GM18907 (cell line): ENCODE measurements around the gene CYLD.

ENCODE experiments used
- ATAC-seq: cut with Tn5 transposase; IDR thresholded peaks from one replicate; pipeline ENCODE4 v1.9.1; 2021; ENCODE audit warnings: mild to moderate bottlenecking, moderate library complexity; ENCODE audit not compliant: unreplicated experiment

CYLD gene

DNA sequence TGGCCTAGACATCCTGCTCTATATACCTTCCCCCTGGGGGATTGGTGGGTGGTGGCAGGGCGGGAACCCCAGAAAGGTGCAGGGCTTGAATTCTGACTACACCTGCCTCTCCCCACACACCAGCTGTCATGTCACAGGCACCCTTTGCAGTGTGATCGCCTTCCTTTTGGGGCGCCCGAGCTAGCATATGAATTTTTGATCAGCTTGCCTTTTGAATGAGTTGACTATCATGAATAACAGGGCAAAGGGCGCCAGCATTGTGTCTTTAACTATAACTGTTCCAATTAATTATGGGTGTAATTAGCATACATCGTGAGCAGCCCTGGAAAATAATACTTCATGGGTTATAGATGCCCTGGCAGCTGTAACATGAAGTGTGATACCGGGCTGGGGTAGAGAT lies 72.7 kb downstream of the CYLD start:
- no peak for ATAC-seq

DNA sequence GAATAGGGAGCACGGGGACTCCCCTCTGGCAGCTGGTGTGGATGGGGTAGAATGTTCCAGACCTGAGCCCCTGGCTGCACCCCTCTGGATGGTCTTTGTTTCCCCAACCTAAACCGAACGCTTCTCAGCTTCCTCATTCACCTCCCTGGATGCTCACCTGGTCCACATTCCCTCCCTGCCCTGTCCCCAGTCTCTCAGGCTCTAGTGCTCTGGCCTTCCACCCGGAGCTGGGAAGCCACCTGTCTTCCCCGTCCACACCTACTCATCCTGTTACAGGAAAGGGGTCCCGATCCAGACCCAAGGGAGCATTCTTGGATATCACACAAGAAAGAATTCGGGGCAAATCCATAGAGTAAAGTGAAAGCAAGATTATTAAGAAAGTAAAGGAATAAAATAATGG lies 73.5 kb downstream of the CYLD start:
- ATAC-seq: no peak

GRCh38 chr16:50816901-50817555 lies 75.1 kb downstream of the CYLD start:
- ATAC-seq: no peak

DNA sequence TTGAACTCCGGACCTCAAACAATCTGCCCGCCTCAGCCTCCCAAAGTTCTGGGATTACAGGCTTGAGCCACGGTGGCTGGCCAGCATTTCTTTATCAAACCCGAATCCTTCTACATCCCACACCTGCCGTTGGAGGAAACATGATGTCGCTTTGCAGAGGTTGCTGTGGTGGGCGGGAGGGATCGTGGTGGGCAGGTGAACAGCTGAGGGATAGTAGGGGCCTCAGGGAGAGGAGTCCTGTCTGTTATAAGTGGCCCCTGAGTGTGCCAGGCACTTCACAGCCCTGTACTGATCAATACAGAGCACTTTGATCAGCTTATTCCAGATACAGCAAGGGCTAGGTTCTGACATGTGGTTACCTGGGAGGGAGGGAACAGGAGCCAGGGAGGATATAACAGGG lies 76.5 kb downstream of the CYLD start:
- ATAC-seq: no peak

DNA sequence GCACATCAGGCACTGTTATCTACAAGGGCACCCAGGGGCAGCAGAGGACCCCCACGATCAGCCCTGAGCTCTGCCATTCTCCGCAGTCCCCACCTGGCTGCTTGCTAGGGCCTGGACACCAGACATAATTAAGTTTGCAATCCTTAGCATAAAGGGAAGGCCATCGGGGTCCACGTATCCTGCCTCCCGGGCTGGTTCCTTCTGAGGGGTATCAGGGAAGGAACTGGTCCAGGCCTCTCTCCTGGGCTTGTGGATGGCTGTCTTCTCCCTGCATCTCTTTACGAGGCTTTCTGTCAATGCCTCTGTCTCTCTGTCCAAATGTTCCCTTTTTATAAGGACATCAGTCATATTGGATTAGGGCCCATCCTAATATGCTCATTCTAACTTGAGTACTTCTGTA lies 77.8 kb downstream of the CYLD start:
- no peak for ATAC-seq

GRCh38 chr16:50820225-50820624 lies 78.3 kb downstream of the CYLD start:
- no peak for ATAC-seq

- ATAC-seq: no peak
Measured at GRCh38 chr16:50821586-50821985, 79.7 kb downstream of the CYLD start.

DNA sequence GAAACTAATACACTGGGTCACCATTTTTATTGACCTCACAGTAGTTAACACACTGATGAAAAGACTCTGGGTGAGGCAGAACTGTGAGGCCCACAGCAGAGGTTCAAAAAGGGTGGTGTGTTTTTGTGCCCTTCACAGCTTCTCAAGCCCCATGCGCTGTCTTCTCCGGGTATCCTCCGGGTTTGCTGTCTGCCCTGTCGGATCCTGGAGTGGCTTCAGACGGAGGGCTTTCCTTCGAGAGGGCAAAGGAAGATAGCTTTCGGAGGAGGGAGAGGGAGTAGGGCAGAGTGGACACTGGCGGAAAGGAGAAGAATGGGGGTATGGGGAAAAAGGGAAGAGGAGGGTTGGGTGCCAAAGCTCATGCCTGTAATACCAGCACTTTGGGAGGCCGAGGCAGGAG lies 80.8 kb downstream of the CYLD start:
- no peak for ATAC-seq

GRCh38 chr16:50826797-50827316 lies 85.0 kb downstream of the CYLD start:
- ATAC-seq: no peak

GRCh38 chr16:50828164-50828702 lies 86.3 kb downstream of the CYLD start:
- ATAC-seq: no peak

- no peak for ATAC-seq
Measured at GRCh38 chr16:50830698-50831097, 88.8 kb downstream of the CYLD start.

DNA sequence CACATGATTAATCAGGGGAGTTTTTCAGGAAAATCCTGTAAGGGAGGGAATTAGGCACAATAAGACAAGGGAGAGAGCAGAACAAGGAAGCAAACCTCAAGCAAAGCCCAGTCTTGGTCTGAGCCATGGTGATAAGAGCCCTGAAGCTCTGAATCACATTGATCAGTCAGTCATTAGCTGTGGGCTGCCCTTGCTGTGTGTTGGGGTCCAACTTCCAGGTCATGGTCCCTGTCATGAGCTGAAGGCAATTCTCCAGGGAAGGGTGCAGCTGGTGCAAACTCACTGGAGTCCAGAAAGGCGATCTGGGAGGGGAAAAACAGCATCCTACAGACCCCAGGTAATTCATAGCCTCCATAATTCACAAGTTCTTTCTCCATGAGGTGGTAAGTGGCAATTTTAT lies 89.9 kb downstream of the CYLD start:
- ATAC-seq: no peak

- no peak for ATAC-seq
Measured at GRCh38 chr16:50833929-50834328, 92.0 kb downstream of the CYLD start.

DNA sequence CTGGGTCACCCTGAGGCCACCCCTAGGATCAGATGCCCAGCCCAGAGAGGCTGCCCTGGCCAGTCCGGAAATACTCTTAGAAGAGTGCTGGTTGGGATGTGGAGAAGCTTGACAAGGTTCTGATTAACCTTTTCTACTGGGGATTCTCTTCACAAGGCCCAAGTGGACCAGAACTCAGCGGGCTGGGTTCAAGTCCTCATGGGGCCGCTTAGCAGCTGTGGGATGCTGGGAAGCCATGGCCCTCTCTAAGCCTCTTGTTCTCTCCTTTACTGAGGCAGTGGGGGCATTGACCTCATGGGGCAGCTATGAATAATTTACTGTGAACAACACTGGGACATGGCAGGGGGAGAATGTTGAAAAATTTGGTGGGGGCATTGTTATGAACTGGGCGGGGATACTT lies 92.8 kb downstream of the CYLD start:
- no peak for ATAC-seq

GRCh38 chr16:50835358-50836060 lies 93.6 kb downstream of the CYLD start:
- no peak for ATAC-seq

DNA sequence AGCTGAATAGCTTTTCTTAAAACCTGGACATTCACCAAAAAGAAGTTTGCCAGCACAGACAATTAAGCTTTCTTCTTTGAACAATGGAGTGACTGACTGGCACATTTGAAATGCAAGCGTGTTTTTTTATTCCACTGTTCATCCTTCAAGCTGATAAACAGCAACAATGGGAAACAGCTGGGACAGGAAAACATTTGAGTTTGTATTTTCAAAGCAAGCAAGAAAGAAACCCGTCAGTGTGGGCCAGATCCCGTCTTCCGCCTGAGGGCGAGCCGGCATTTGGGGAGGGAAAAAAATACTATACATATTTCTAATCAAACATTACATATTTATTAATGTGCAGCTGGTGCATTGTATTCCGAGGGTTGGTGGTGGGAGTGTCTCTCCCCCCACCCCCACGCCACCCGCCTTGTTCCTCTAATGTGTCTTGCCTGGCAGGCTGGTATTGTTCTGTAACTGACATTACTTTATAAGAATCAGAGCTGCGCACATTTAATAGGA lies 94.3 kb downstream of the CYLD start:
- no peak for ATAC-seq

- ATAC-seq: no peak
Measured at GRCh38 chr16:50837324-50837723, 95.4 kb downstream of the CYLD start.

DNA sequence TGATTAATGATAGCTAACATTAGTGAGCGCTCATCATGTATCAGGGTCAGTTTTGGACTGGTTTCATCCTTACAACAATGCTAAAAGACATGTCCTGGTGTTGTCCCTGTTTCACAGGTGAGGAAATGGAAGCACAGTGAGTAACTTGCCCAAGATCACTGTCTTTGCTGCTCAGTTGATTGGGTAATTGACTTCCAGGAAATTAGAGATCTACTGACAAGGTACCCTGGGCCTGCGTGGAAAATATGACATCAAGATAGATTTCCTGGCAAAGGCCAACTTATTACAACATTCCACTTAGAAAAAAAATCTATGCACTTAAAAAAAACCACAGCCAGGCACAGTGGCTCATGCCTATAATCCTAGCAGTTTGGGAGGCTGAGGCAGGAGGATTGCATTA lies 96.3 kb downstream of the CYLD start:
- ATAC-seq: no peak

- no peak for ATAC-seq
Measured at GRCh38 chr16:50838885-50839284, 97.0 kb downstream of the CYLD start.

- no peak for ATAC-seq
Measured at GRCh38 chr16:50839356-50839755, 97.5 kb downstream of the CYLD start.

- ATAC-seq: no peak
Measured at GRCh38 chr16:50839920-50840729, 98.2 kb downstream of the CYLD start.
